HG02678 (cell line): Measurements from ENCODE around the gene XRCC6.
A peak's percentile ranks its signal among the peaks of the same experiment; 100 is the strongest.
"Not testable (repeated sequence)": the region's sequence is repeated elsewhere in the genome, so short reads cannot be mapped to it uniquely, and the experiment has no call there.

Source experiments
- ATAC-seq: cut with Tn5 transposase; IDR thresholded peaks from one replicate; pipeline ENCODE4 v1.9.1; 2021; ENCODE audit warnings: mild to moderate bottlenecking, moderate library complexity; ENCODE audit not compliant: unreplicated experiment

XRCC6 gene

DNA sequence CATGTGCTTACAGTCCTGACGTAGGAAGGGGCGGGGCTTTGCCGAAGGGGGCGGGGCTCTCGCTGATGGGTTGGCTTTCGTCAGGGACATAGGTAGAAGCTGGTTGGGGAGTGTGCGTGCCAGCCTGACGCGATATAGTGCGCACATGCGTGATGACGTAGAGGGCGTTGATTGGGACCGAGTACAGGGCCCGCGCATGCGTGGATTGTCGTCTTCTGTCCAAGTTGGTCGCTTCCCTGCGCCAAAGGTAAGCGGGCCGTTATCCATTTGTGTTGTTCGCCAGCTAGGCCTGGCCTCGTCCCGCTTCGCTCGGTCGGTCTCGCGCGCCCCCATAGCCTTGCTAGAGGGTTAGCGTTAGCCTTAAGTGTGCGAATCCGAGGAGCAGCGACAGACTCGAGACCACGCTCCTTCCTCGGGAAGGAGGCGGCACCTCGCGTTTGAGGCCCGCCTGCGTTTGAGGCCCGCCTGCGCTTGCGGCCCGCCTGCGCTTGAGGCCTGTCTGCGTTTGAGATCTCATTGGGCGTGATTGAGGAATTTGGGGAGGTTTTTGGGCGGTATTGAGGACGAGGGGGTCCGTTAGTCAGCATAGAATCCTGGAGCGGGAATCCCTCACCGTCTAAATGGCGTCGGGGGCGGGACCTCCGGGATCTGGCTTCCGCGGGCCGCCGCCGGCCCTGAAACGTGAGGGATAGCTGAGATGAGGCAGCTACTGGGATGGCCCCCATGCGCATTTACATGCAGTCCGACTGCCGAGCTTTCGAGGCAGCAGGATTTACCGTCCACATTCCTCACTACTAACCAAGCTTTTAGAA, at the start of gene XRCC6:
XRCC6 (plus strand) TSS at position 197 of the 812 bp plus-strand sequence. CDS start 710 bp downstream, outside the sequence.
- ATAC-seq = peak; percentile 84

DNA sequence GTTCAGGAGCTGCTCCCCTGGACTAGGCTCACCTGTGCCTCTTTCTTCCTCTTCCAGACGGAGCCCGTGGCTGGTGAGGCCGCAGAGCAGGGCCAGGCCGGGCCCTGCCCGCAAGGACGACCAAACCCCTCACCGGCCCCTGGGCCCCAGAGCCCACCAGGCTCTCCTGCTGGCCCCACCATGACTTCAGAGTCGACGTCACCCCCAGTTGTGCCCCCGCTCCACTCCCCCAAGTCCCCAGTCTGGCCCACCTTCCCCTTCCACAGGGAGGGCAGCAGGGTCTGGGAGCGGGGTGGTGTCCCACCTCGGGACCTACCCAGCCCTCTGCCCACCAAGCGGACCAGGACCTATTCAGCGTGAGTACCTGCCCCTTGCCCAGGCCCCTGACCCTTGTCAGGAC, 49.3 kb upstream of the XRCC6 start:
- no peak for ATAC-seq

DNA sequence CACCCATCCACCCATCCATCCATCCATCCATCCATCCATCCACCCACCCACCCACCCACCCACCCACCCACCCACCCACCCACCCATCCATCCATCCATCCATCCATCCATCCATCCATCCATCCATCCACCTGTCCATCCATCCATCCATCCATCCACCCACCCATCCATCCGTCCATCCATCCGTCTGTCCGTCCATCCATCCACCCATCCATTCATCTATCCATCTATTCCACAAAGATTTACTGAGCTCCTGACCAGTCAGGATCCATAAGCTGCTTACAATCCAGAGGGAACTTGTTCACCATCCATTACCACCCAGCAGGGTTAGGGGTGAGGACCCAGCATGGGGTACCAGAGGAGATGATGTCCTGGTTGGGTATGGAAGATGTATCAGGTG, 48.8 kb upstream of the XRCC6 start:
- ATAC-seq = not testable (repeated sequence)

DNA sequence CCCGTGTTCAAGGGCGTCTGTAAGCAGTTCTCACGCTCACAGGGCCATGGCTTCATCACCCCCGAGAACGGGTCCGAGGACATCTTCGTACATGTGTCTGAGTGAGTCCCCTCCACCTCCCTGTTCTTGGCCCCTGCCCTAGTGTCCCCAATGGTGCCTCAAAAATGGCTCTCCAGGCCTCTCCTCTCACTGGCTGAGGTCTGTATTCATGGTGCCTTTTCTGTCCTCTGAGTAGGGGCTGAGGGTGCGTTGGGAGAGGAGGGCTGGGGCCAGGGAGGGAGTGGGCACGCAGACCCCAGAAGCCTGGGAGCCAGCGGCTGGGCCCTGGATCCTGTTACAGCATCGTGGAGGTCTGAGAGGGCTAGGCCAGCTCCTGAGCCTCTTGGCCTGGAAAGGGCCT, 47.4 kb upstream of the XRCC6 start:
- ATAC-seq = no peak

DNA sequence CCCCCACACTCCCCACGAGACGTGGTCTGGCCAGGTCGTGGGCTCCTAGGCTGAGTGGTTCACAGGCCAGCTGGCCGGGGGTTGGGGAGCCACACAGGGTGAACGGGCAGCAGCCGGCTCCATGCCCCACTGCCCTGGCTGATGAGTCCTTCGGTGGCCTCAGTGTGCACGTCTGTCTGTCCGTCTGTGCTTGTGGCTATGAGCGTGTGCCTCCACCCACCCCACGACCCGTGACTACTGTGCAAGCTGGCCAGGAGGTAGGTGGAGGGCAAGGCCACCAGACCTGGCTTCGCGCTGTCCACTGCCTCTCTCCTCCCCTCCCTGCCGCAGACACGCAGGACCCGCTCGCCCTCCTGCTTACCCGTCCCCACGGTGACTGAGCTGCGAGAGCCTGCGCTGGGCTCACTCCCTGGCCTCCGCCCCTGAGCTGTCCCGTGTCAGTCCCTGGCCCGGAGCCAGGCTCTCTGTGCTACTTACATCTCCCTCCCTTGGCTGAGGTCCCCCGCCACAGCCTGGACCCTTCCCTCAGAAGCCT, 46.2 kb upstream of the XRCC6 start:
- ATAC-seq = no peak

DNA sequence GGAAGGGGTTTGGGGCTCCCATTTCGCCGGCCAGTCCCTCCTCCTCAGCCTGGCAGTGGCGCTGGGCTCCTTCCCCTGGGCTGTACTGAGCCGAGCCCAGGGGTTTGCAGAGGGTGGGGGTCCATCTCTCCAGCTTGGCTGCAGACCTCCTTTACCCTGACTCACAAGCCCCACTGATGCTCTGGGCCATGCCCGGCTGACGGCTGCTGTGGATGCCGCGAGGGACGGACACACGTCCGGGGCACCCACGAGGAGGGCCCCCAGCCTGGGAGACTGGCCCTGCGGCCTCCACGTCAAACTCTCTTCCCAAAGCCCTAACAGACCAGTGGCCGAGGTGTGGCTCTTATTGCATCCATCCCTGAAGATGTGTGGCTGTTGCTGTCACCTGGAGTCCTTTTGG, 45.6 kb upstream of the XRCC6 start:
- no peak for ATAC-seq

DNA sequence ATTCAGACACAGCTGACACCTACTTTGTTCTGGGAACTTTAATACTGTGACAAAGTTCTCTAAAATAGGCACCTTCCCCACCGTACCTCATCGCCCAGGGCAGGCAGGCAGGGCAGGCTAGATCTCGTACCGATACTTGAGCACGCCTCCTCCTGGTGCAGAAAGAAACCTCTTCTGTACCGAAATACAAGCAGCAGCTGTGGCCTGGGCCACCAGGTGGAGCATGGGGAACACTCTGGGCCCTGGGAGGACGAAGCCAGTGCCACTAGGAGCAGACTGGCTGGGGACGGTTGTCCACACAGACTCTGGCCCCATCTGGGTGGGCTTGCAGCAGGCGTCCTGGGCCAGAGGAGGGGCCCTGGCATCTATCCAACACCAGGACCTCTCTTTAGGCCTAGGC, 44.2 kb upstream of the XRCC6 start:
- no peak for ATAC-seq

DNA sequence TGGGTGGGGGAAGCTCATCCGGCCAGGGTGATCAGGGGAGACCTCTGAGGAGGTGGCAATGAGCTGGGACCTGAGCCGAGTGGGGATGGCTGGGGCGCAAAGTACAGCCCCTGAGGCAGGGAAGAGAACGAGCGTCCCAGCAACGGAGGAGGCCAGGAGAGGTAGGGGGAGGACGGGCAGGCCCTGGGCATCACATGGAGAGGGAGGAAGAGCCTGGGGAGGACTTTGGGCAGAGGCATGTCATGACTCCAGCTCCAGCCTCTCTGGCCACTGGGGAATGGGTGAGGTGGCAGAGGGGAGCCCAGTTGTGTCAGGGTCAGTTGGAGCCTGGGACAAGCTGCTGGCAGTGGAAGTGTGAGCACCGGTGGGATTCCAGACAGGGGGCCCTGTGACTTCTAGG, 43.0 kb upstream of the XRCC6 start:
- ATAC-seq = no peak

DNA sequence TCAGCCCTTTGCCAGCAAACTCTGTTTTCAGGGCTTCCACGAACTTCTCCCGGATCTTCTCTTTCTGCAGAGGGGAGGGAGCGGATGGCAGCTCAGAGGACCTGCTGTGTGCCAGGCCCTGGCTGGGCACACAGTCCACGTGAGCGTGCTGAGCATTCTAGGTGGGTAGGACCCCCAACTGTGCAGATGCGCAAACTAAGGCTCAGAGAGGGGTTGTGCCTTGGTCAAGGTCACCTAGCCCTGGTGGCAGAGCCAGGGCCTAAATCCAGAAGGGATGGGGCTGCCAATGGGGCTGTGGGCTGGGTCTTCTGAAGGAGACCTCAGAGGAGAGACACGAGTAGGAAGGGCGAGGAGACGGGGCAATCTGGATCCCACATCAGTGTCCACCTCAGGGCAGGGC, 42.3 kb upstream of the XRCC6 start:
- no peak for ATAC-seq

DNA sequence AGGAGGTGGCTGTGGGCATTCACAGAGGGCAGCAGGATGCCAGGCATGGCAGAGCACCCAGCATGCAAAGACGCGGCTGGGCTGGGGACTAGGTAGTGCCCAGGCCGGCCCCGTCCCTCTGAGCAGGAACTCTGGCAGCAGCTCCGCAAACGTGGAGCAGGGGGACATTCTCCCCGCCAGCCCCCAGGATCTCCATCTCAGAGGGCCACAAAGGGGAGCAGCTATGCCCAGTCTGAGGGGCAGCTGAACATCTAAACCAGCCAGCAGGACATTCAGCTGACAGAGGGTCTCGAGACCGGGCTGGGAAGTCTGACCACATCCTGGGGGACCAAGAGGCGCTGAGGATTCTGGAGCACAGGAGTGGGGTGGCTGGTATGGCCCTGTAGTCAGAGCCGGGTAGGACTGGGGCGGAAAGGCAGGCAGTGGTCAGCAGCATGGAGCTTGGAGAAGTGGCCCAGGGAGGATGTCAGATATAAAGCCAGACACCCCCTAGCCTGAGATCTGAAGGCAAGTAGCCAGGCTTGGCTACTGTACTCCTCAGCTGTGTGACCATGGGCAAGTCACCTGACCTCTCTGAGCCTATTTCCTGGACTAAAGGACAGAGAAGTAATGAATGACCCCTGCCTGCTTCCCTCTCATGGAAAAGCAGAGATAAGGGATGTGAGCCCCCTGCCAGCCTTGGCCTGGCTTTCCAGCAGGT, 41.6 kb upstream of the XRCC6 start:
- ATAC-seq = no peak

DNA sequence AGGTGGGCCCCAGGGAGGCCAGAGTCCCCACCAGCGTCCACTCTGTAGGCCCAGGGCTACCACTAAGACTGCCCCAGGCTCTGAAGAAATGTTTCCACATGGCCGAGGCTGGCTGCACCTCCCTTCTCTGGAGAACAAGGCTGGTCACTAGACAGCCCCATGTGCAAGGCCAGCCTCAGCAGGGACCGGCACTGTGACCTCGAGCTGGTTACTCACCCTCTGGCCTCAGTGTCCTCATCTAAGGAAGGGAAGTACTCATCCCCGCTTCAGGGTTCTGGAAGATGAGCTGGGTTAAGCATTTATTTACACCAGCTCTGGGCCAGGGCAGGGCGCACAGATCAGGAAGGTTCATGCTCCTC, 41.1 kb upstream of the XRCC6 start:
- no peak for ATAC-seq

DNA sequence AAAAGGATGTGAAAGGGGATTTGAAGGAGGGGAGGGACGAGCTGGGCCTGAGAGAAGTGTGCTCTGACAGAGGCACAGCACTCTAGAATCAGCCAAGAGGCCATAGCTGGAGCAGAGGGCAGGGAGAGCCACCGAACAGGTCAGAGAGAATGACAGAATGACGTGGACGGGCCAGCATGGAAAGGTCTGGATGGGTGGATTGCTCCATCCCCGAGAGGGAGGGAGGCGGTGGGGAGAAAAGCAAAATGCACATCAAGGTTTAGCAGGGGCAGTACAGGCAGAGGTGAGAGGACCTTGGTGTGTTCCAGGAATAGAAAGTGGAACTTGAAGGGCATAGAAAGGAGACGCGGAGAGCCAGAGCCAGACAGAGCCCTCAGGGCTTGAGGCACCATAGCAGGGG, 38.4 kb upstream of the XRCC6 start:
- ATAC-seq = no peak

DNA sequence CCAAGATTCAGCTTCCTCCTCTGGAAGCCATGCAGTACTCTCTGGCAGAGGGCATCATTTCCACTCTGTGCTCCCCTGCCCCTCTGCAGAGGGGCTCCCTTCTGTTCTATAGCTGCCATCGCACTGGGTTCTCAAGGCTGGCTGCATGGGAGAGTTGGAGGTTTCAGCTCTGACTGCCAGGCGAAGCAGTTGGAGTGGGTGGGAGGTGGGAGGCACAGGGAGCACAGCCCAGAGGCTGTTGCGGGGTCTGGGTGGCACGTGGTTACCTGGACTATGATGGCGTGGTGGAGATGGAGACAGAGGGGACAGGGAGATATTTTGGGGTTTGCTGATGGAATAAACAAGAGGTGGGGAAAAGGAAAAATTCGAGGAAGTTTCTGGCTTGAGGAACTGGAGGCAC, 36.2 kb upstream of the XRCC6 start:
- ATAC-seq = no peak

DNA sequence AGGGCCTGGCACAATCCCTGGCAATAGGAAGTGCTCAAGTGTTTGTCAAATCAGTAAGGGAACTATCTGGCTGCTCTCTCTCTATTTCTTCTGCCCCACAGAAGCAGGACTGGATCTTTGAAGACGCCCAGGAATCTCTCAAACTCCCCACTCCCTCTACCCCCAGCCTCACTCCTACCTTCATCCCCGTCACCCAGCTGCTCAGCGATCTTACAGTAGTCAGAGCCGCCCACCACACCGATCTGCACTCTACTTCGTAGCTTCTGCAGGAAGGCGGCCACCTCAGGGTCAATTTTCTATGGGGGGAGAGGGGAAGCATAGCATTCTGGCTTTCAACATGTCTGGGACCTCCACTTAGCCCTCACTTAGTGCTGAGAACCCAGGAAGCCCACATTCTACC, 35.2 kb upstream of the XRCC6 start:
- no peak for ATAC-seq

DNA sequence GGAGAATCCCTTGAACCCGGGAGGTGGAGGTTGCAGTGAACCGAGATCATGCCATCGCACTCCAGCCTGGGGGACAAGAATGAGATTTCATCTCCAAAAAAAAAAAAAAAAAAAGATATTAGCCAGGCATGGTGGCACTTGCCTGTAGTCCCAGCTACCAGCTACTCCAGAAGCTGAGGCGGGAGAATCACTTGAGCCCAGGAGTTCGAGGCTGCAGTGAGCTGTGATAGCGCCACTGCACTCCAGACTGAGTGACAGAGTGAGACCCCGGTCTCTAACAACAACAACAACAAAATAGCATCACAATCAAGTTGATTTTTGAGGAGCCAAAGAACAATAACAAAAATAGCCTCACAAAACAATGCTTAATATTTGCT, 33.8 kb upstream of the XRCC6 start:
- ATAC-seq = no peak

DNA sequence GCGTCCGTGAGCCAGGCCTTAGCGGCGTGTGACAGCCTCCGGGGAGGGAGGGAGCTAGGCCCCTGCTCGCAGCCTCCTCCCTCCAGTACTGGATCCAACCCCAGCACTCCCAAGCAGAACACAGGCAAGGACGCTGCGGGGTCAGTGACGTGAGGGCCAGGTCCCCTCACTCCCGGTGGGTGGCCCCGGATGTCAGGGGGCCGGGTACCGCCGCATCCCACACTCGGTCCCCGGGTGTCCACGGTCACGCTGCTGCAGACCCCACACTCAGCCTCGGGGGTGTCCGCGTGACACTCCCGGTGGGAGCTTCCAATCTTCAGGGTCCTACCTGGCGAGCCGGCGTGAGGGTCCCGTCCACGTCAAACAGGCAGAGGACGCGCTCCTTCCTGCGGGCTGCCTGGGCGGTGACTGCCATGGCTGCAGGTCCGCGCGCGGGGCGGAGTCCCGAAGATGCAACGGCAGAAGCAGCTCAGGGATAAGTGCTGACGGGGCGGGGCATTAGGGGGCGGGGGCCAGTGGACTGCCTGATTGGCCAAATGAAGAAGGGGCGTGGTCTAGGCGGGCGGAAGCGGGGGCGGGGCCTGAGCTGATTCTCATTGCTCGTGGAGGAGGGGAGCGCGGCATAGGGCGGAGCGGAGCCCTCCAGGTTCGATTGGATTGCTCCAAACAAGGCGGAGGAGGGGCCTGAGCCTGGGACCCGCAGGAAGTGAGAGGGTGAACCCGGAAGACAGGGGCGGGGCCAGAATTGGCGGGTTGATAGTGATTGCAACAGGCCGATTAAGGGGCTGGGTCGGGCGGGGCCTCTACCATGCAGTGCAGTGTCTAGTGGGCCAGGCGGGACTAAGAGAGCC, 31.5 kb upstream of the XRCC6 start, which contains the start of gene PMM1:
PMM1 (minus strand) TSS at position 450 of the 851 bp plus-strand sequence; CDS start at position 415, 35 bp downstream.
- peak; percentile 96 for ATAC-seq

DNA sequence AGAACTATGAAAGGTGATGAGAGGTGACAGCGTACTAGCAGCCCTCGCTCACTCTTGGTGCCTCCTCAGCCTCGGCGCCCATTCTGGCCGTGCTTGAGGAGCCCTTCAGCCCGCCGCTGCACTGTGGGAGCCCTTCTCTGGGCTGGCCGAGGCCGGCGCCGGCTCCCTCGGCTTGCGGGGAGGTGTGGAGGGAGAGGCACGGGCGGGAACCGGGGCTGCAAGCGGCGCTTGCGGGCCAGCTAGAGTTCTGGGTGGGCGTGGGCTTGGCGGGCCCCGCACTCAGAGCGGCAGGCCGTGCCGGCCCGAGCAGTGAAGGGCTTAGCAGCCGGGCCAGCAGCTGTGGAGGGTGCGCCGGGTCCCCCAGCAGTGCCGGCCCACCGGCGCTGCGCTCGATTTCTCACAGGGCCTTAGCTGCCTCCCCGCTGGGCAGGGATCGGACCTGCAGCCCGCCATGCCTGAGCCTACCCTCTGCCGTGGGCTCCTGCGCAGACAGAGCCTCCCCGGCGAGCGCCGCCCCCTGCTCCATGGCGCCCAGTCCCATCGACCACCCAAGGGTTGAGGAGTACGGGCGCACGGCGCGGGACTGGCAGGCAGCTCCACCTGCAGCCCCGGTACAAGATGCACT, 27.6 kb upstream of the XRCC6 start:
- not testable (repeated sequence) for ATAC-seq

DNA sequence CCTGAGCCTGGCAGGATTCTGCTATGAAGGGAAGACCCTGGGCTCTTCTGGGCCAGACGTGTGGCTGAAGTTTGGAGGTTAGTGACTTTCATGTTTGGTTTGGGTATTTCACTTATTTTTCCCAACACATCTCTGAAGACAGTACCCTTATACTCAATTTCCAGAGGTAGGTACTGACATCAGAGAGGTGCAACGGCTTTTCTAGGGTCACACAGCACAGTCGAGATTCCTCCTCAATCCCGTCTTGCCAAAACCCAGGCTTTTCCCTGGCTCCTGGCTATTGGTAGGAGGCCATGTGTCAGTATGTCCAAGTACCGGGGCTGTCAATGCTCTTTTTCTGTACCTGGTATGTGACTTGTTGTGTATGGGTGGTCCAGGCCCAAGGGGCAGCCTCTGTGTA, 25.4 kb upstream of the XRCC6 start:
- ATAC-seq = no peak

DNA sequence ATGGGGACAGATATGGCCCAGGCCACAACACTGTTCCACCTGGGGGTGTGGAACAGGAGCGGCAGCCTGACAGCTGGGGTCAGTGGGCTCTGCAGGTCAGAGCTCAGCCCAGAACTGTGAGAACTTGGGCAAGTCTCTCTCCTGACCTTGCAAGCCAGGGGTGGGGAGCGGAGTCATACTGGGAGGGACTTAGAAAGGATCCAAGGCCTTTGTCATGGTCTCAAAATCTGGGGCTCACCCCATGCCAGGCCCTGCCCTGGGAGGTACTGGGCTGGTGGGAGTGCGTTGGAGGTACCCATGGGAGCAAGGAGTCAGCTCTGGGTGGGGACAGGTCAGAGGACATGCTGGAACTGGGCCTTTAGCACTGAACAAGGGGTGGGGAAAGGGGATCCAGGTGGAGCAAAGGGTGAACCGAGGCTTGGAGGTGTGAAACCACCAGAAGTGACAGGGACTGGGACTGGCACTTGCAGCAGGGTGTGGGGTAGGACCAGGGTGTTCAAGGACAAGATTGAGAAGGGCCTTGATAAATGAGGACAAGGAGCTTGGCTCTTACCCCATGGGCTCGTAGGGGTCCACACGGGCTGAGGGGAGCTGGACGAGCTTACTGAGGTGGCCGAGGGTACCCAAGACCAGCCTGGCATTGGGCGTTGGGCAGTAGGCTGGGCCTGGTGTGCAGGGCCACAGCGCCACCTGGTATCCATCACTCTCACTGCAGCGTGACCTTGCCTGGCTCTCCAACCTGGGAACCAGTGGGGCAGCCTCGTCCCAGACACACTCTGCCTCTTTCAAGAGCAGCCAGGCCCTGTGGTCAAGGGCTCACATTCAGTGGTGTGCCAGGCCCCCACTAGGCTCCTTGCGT, 24.1 kb upstream of the XRCC6 start:
- ATAC-seq = no peak

DNA sequence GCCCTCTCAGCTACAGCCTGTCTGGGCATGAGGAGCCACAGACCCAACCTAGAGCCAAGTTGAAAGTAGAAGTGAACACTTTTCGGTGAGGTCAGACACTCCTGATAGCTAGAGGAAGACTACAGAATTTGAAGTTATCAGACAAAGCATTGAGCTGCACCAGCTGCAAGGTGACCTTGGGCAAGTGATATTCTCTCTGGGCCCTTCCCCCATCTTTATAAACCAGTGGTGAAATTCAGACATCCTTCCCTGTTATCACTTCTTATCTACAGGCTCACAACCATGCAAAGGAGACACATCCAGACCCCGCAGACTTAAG, 23.5 kb upstream of the XRCC6 start:
- ATAC-seq = no peak
